ENCODE results near the gene TCERG1L. TPM values are rescaled to one million over a fixed set of nuclear protein-coding genes. Genes with fewer than 3 reads are reported as not detected.

The TCERG1L gene
- total RNA-seq, 2 donors from 2014 or later, result not detected

- H3K4me1 ChIP-seq (ENCODE audit: control insufficient read depth in 1 of 2, low read depth in 2 of 2), result no peaks in the 10 kb centered on the region
- no peak overlapping the region for H3K27ac ChIP-seq
- no peaks in the 10 kb centered on the region for H3K27me3 ChIP-seq (replicated peaks; ENCODE audit: insufficient read depth)
- DNase-seq (ENCODE audit: low spot score) (no peak), ATAC-seq (ENCODE audit: insufficient number of reproducible peaks, low FRiP score, low read depth) (no peak)
- H3K36me3 ChIP-seq, result no peaks in the 10 kb centered on the region
- no peak overlapping the region for H3K4me3 ChIP-seq
- no peak for TF ChIP-seq CTCF (IDR thresholded peaks at IDR 0.05)
- no peaks in the 10 kb centered on the region for H3K9me3 ChIP-seq
These were observed 47.3 kb downstream of the TCERG1L start for GRCh38 chr10:131264110-131264788.

GRCh38 chr10:131261890-131262475, 49.5 kb downstream of the TCERG1L start:
- Histone ChIP-seq H3K36me3 (no peaks in the 10 kb centered on the region), H3K4me1 (ENCODE audit: control insufficient read depth in 1 of 2, low read depth in 2 of 2) (no peaks in the 10 kb centered on the region), H3K27me3 (replicated peaks; ENCODE audit: insufficient read depth) (no peaks in the 10 kb centered on the region), H3K27ac (no peak overlapping the region), H3K9me3 (no peaks in the 10 kb centered on the region), H3K4me3 (no peak overlapping the region)
- ATAC-seq (ENCODE audit: insufficient number of reproducible peaks, low FRiP score, low read depth), result no peak
- no peak for DNase-seq (ENCODE audit: low spot score)
- no peak for TF ChIP-seq CTCF (IDR thresholded peaks at IDR 0.05)

GRCh38 chr10:131260452-131261211, 50.9 kb downstream of the TCERG1L start:
- no peak for ATAC-seq (ENCODE audit: insufficient number of reproducible peaks, low FRiP score, low read depth)

GRCh38 chr10:131260031-131260430, 51.5 kb downstream of the TCERG1L start:
- Histone ChIP-seq H3K9me3 (no peaks in the 10 kb centered on the region), H3K27ac (no peak overlapping the region), H3K4me3 (no peak overlapping the region), H3K36me3 (no peaks in the 10 kb centered on the region), H3K4me1 (ENCODE audit: control insufficient read depth in 1 of 2, low read depth in 2 of 2) (no peaks in the 10 kb centered on the region), H3K27me3 (replicated peaks; ENCODE audit: insufficient read depth) (no peaks in the 10 kb centered on the region)
- no peak for TF ChIP-seq CTCF (IDR thresholded peaks at IDR 0.05)
- DNase-seq (ENCODE audit: low spot score) (no peak), ATAC-seq (ENCODE audit: insufficient number of reproducible peaks, low FRiP score, low read depth) (no peak)

More at GRCh38 chr10:131260452-131261211, 50.9 kb downstream of the TCERG1L start:
- H3K27me3 ChIP-seq (replicated peaks; ENCODE audit: insufficient read depth), result no peaks in the 10 kb centered on the region
- H3K36me3 ChIP-seq, result no peaks in the 10 kb centered on the region
- no peak for DNase-seq (ENCODE audit: low spot score)
- no peak overlapping the region for H3K4me3 ChIP-seq
- TF ChIP-seq CTCF (IDR thresholded peaks at IDR 0.05), result no peak
- H3K9me3 ChIP-seq, result no peaks in the 10 kb centered on the region
- H3K27ac ChIP-seq, result no peak overlapping the region
- no peaks in the 10 kb centered on the region for H3K4me1 ChIP-seq (ENCODE audit: control insufficient read depth in 1 of 2, low read depth in 2 of 2)

GRCh38 chr10:131259535-131259934, 52.0 kb downstream of the TCERG1L start:
- ATAC-seq (ENCODE audit: insufficient number of reproducible peaks, low FRiP score, low read depth) (no peak), DNase-seq (ENCODE audit: low spot score) (no peak)
- Histone ChIP-seq H3K27me3 (replicated peaks; ENCODE audit: insufficient read depth) (no peaks in the 10 kb centered on the region), H3K4me3 (no peak overlapping the region), H3K9me3 (no peaks in the 10 kb centered on the region), H3K27ac (no peak overlapping the region), H3K4me1 (ENCODE audit: control insufficient read depth in 1 of 2, low read depth in 2 of 2) (no peaks in the 10 kb centered on the region), H3K36me3 (no peaks in the 10 kb centered on the region)
- TF ChIP-seq CTCF (IDR thresholded peaks at IDR 0.05), result no peak

Data from thoracic aorta (tissue), 2 donors.